Neural progenitor cell (in vitro differentiated cells): Measurements from ENCODE around the gene ALKAL2. TPM values are rescaled to one million over a fixed set of nuclear protein-coding genes. Genes with fewer than 3 reads are reported as not detected.

ENCODE experiments used
- DNase-seq: peaks from one replicate; pipeline ENCODE4 v3.0.0-alpha.2; 2016; ENCODE audit warnings: low spot score
- H2AFZ ChIP-seq: fragments of 200-600 bp; sonication (generic); replicated peaks from 2 replicates; pipeline ENCODE4 v1.6.1; 2016; ENCODE audit warnings: antibody characterized with exemption
- H3F3A ChIP-seq: fragments of 200-600 bp; sonication (generic); 2 replicates; pipeline ENCODE4 v1.6.1; 2016; ENCODE audit warnings: antibody characterized with exemption, low read depth
- H3K27ac ChIP-seq: fragments of 200-600 bp; sonication (generic); 2 replicates; pipeline ENCODE4 v1.5.1; 2016; ENCODE audit warnings: mild to moderate bottlenecking
- H3K27me3 ChIP-seq: fragments of 200-600 bp; sonication (generic); 2 replicates; pipeline ENCODE4 v1.6.1; 2016; ENCODE audit warnings: mild to moderate bottlenecking, moderate library complexity
- H3K36me3 ChIP-seq: fragments of 200-600 bp; sonication (generic); 2 replicates; pipeline ENCODE4 v1.5.1; 2016
- H3K4me1 ChIP-seq: fragments of 200-600 bp; sonication (generic); 2 replicates; pipeline ENCODE4 v1.6.1; 2016; ENCODE audit warnings: mixed run types
- H3K4me2 ChIP-seq: fragments of 200-600 bp; sonication (generic); 2 replicates; pipeline ENCODE4 v1.6.1; 2016
- H3K4me3 ChIP-seq: fragments of 200-600 bp; sonication (generic); 2 replicates; pipeline ENCODE4 v1.5.1; 2016
- H3K79me2 ChIP-seq: fragments of 200-600 bp; sonication (generic); 2 replicates; pipeline ENCODE4 v1.6.1; 2016; ENCODE audit warnings: low read depth
- H3K9ac ChIP-seq: fragments of 200-600 bp; sonication (generic); 2 replicates; pipeline ENCODE4 v1.6.1; 2016
- H3K9me3 ChIP-seq: fragments of 200-600 bp; sonication (generic); 2 replicates; pipeline ENCODE4 v1.5.1; 2016; ENCODE audit warnings: low read depth
- H4K20me1 ChIP-seq: fragments of 200-600 bp; sonication (generic); 2 replicates; pipeline ENCODE4 v1.6.1; 2016; ENCODE audit warnings: low read depth
- H3K27ac Mint-ChIP-seq: 3 replicates; pipeline ENCODE4 v1.8.0; 2021; ENCODE audit warnings: mixed read lengths
- H3K27me3 Mint-ChIP-seq: 2 replicates; pipeline ENCODE4 v1.8.0; 2022; ENCODE audit warnings: low read depth, mild to moderate bottlenecking, inconsistent platforms, moderate library complexity, mixed read lengths; ENCODE audit not compliant: insufficient read depth
- H3K36me3 Mint-ChIP-seq: 3 replicates; pipeline ENCODE4 v1.8.0; 2021; ENCODE audit warnings: mixed read lengths
- H3K4me1 Mint-ChIP-seq: 3 replicates; pipeline ENCODE4 v1.8.0; 2021; ENCODE audit warnings: mixed read lengths
- H3K4me3 Mint-ChIP-seq: 3 replicates; pipeline ENCODE4 v1.8.0; 2021; ENCODE audit warnings: mild to moderate bottlenecking, moderate library complexity, mixed read lengths
- H3K9me3 Mint-ChIP-seq: 3 replicates; pipeline ENCODE4 v1.8.0; 2020; ENCODE audit warnings: mixed read lengths
- EZH2 ChIP-seq: fragments of 200-600 bp; sonication (generic); IDR thresholded peaks from 2 replicates; pipeline ENCODE4 v1.6.1; 2017; ENCODE audit warnings: antibody characterized with exemption, mild to moderate bottlenecking, moderate library complexity
- EZH2phosphoT487 ChIP-seq: fragments of 200-600 bp; sonication (generic); IDR thresholded peaks from 2 replicates; pipeline ENCODE4 v1.6.1; 2017; ENCODE audit warnings: antibody characterized with exemption
- total RNA-seq: library from RNA; depleted of rRNA; stranded (reverse); fragments of >200 nt; gene quantifications from 2 replicates; pipeline ENCODE4 v1.2.3, GENCODE V29; 2015; ENCODE audit warnings: low replicate concordance
- TF ChIP-seq, protein P1 (sequence below): fragments of 200-600 bp; sonication (generic); IDR thresholded peaks from 2 replicates; pipeline ENCODE4 v1.5.1; 2017; ENCODE audit warnings: antibody characterized with exemption, mild to moderate bottlenecking

The ALKAL2 gene
- total RNA-seq, 1 donor from 2014 or later, result not detected

- H3K9ac ChIP-seq, result no peak overlapping the region
- peak overlapping the region; percentile 66 for H2AFZ ChIP-seq
- peak overlapping the region; percentile 40 for H3K4me3 ChIP-seq
- H3K36me3 Mint-ChIP-seq, result peaks cover 9% of the 10 kb centered on the region
- peaks cover 18% of the 10 kb centered on the region for H3K4me1 ChIP-seq
- H3K4me3 Mint-ChIP-seq, result peak overlapping the region; percentile 86
- H3K4me1 Mint-ChIP-seq, result peaks cover 15% of the 10 kb centered on the region
- H3K27ac ChIP-seq, result no peak overlapping the region
- H3F3A ChIP-seq, result peaks cover 12% of the 10 kb centered on the region
- peak overlapping the region; percentile 82 for H3K4me2 ChIP-seq
- DNase-seq, result peak; percentile 81
- peaks cover 31% of the 10 kb centered on the region for H4K20me1 ChIP-seq
- no peaks in the 10 kb centered on the region for H3K9me3 ChIP-seq
- H3K79me2 ChIP-seq, result no peaks in the 10 kb centered on the region
- H3K9me3 Mint-ChIP-seq, result peaks cover 2% of the 10 kb centered on the region
- peaks cover 77% of the 10 kb centered on the region for H3K27me3 ChIP-seq
- peaks cover 13% of the 10 kb centered on the region for H3K27me3 Mint-ChIP-seq
- no peak overlapping the region for H3K27ac Mint-ChIP-seq
- TF ChIP-seq EZH2phosphoT487, result no peak
- TF ChIP-seq EZH2, result no peak
- TF ChIP-seq, protein P1, sequence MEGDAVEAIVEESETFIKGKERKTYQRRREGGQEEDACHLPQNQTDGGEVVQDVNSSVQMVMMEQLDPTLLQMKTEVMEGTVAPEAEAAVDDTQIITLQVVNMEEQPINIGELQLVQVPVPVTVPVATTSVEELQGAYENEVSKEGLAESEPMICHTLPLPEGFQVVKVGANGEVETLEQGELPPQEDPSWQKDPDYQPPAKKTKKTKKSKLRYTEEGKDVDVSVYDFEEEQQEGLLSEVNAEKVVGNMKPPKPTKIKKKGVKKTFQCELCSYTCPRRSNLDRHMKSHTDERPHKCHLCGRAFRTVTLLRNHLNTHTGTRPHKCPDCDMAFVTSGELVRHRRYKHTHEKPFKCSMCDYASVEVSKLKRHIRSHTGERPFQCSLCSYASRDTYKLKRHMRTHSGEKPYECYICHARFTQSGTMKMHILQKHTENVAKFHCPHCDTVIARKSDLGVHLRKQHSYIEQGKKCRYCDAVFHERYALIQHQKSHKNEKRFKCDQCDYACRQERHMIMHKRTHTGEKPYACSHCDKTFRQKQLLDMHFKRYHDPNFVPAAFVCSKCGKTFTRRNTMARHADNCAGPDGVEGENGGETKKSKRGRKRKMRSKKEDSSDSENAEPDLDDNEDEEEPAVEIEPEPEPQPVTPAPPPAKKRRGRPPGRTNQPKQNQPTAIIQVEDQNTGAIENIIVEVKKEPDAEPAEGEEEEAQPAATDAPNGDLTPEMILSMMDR, result peak; percentile 76
- H3K36me3 ChIP-seq, result no peaks in the 10 kb centered on the region
Measured at GRCh38 chr2:290090-290722, 2.3 kb upstream of the ALKAL2 start.

DNA sequence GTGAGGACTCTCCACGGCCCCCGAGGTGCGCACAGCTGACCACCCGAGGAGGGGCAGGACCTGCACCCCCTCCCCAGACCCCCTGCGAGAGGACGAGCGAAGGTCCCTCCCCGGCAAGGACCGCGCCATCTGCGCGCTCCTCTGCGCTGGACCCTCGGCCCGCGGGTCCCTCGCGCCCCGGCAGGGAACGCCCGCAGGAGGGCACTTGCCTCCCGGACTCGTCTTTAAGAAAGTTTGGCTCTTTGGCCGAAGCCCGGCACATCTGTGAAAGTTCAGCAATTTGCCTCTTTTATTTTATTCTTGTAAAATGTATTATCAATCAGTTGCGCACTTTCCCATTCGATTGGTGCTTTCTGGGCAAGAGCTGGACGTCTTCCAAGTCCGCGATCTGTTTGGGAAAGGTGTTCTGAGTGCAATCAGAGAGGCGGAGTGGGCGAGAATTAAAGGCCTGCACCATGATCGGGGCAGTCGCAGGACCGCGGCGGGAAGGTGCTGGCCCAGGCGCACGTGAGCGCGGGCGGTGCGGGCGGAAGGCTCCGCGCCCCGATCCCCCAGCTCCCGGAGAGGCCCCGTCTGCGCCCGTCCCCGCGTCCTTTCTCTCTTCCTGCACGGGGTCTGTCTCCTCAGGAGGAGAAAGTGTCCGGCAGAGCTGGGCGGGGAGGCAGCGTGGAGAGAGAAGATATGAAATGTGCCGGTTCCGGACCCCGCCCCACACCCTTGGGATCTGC lies 1.6 kb upstream of the ALKAL2 start:
- Mint-ChIP-seq H3K9me3 (peaks cover 2% of the 10 kb centered on the region), H3K4me3 (peak overlapping the region; percentile 86), H3K27me3 (peaks cover 11% of the 10 kb centered on the region), H3K27ac (no peak overlapping the region), H3K36me3 (peaks cover 7% of the 10 kb centered on the region), H3K4me1 (peaks cover 15% of the 10 kb centered on the region)
- H4K20me1 ChIP-seq, result peaks cover 37% of the 10 kb centered on the region
- H3K9me3 ChIP-seq, result no peaks in the 10 kb centered on the region
- no peaks in the 10 kb centered on the region for H3K79me2 ChIP-seq
- TF ChIP-seq, protein P1, result no peak
- TF ChIP-seq EZH2phosphoT487 (peak; percentile 98), EZH2 (peak; percentile 99)
- peak overlapping the region; percentile 40 for H3K4me3 ChIP-seq
- no peak overlapping the region for H3K27ac ChIP-seq
- no peak overlapping the region for H3K9ac ChIP-seq
- H3F3A ChIP-seq, result peaks cover 16% of the 10 kb centered on the region
- H3K36me3 ChIP-seq, result no peaks in the 10 kb centered on the region
- H2AFZ ChIP-seq, result peak overlapping the region; percentile 66
- peak; percentile 55 for DNase-seq
- peaks cover 84% of the 10 kb centered on the region for H3K27me3 ChIP-seq
- peak overlapping the region; percentile 82 for H3K4me2 ChIP-seq
- H3K4me1 ChIP-seq, result peaks cover 18% of the 10 kb centered on the region

DNA sequence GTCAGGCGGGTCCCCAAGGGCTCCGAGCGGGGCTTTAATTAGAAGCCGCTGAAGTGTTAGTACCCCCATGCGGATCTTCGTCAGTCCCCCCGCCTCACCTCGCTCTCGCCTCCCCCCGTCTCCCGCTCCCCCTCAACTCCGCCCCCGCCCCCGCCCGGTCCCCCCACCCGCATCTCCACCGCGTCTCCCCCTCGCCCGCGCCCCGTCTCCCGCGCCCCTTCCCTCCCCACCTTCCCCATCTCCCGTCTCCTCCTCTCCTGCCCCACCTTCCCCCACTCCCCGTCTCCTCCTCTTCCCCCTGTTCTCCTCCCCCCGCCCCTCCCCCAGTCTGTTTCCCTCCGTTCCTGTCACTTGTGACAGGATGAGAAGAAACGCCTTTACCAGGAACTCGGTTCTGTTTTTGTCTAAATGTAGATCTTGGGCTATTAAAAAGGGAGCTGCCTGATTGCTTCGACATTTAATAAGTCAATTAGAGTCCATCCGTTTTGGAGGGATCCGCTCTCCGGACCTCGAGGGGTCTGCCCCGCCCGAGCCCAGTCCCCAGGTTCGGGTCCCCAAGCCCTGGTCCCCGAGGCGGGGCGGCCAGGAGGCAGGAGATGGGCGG lies 969 bp upstream of the ALKAL2 start:
- Mint-ChIP-seq H3K27me3 (peaks cover 14% of the 10 kb centered on the region), H3K4me1 (peaks cover 15% of the 10 kb centered on the region), H3K27ac (no peak overlapping the region), H3K9me3 (peaks cover 2% of the 10 kb centered on the region), H3K36me3 (peaks cover 7% of the 10 kb centered on the region), H3K4me3 (peak overlapping the region; percentile 67)
- Histone ChIP-seq H3K79me2 (no peaks in the 10 kb centered on the region), H3K4me2 (peak overlapping the region; percentile 86), H3K27ac (no peak overlapping the region), H3K9ac (no peak overlapping the region), H3K4me3 (peak overlapping the region; percentile 40), H3K9me3 (no peaks in the 10 kb centered on the region), H3K4me1 (peaks cover 18% of the 10 kb centered on the region), H3K27me3 (peaks cover 90% of the 10 kb centered on the region), H4K20me1 (peaks cover 44% of the 10 kb centered on the region), H2AFZ (peak overlapping the region; percentile 66), H3K36me3 (no peaks in the 10 kb centered on the region), H3F3A (peaks cover 20% of the 10 kb centered on the region)
- TF ChIP-seq EZH2phosphoT487 (peak; percentile 71), EZH2 (no peak)
- TF ChIP-seq, protein P1, result no peak
- DNase-seq, result peak; percentile 23
